ENCODE data around the gene TCERG1.

TCERG1 gene

DNA sequence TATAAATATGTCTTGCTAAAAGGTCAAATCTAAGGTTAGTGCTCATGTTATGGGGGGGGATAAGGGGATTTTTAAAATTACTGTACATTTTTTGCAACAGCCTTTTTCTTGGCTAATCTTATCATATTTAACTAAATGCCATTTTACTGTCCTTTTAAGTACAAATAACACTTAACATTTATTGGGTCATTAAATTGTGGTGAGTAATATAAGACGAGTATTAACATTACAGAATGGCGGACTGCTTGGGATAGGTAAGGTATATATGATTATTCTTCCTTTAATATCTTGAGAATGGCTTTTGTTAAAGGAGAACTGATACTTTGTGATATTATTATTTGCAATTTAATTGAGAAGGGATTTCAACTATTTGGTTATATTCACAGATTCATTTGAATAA is 35.6 kb downstream of the TCERG1 start:
- no peak for DNase-seq (ENCODE audit: low read depth)
- no peak overlapping the region for H3K4me3 ChIP-seq (ENCODE audit: control insufficient read depth, low read depth, low read length)
- TF ChIP-seq, protein P1, sequence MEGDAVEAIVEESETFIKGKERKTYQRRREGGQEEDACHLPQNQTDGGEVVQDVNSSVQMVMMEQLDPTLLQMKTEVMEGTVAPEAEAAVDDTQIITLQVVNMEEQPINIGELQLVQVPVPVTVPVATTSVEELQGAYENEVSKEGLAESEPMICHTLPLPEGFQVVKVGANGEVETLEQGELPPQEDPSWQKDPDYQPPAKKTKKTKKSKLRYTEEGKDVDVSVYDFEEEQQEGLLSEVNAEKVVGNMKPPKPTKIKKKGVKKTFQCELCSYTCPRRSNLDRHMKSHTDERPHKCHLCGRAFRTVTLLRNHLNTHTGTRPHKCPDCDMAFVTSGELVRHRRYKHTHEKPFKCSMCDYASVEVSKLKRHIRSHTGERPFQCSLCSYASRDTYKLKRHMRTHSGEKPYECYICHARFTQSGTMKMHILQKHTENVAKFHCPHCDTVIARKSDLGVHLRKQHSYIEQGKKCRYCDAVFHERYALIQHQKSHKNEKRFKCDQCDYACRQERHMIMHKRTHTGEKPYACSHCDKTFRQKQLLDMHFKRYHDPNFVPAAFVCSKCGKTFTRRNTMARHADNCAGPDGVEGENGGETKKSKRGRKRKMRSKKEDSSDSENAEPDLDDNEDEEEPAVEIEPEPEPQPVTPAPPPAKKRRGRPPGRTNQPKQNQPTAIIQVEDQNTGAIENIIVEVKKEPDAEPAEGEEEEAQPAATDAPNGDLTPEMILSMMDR (conservative IDR thresholded peaks at IDR 0.05; ENCODE audit: control insufficient read depth, insufficient read depth, low read depth, low read length) = no peak

DNA sequence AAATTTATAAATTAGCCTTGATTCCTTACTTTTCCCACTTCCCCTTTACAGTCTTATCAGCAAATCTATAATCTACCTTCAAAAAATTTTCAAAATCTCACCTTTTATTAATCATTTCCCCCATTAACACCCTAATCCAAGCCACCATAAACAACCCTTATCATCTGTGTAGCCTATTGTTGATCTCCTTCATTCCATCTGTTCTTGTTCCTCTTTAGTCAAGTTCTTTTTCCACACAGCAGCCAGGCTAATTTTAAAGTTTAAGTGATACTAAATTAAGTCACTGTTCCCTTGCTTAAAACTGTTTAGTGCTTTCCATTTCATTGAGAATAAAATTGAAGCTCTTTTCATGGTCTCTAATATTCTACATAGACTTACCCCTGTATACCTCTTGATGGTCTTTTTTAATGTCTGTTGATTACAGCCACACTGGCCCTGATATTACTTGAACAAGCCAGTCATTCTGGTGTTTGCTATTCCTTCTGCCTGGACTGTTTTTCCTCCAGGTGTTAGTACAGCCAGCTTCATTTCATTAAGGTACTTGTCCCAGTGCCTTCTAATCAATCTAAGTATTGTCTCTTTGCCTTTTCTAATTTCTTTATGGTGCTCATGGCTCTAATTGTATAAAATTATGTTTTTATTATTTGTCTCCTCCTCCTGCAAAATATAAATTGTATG is 37.7 kb downstream of the TCERG1 start:
- TF ChIP-seq, protein P1 (conservative IDR thresholded peaks at IDR 0.05; ENCODE audit: control insufficient read depth, insufficient read depth, low read depth, low read length) = no peak
- no peak overlapping the region for H3K4me3 ChIP-seq (ENCODE audit: control insufficient read depth, low read depth, low read length)
- DNase-seq (ENCODE audit: low read depth) = no peak

DNA sequence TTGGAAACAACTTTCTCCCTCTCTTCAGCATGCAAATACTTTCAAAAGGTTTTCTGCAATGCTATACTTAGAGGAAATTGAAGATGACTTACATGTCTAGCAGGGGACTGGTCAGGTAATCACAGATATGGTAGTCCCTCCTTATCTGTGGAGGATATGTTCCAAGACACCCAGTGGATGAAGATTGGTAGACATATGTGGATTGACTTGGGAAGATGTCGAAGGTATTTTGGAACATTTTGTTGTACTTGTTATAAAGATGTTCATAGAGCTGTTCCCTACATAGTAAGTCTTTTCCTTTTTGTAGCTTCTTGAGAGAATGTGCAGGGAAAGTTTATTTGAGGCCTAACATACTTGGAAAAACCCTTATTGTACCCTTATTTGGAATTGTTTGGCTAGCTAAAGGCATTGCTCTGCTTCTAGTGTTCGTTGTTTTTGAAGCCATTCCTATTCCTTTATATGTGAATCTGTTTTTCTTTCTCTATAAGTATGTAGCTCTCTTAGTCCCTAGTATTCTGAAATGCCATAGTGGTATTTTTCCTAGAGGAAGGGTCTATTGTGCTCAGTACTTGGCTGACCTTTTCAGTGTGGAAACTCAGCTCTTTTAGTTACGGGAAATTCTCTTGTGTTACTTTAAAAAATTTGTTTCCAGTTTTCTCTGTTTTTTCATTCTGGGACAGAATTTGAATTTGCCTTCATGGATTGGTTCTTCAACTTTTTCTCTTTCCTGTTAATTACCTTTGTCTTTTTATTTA is 43.1 kb downstream of the TCERG1 start:
- DNase-seq (ENCODE audit: low read depth) = no peak
- TF ChIP-seq, protein P1 (conservative IDR thresholded peaks at IDR 0.05; ENCODE audit: control insufficient read depth, insufficient read depth, low read depth, low read length) = no peak
- H3K4me3 ChIP-seq (ENCODE audit: control insufficient read depth, low read depth, low read length) = no peak overlapping the region

DNA sequence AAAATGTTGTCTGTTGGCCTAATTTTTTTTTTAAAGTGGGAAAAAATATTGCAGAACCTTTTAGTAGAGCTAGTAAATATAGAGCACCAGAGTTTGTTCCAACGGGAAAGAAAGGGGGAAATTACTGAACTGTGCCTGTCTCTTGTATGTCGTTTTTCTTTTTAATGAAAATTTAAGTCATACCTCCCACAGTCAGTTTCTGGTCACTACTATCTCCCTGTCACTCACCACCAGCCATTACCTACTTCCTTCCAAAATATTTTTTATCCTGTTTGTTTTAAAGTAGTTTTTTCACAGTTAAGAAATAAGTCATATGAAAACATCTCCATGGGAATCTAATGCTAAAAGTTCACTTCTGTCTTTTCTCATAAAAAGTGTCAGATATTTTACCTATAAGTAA is 47.5 kb downstream of the TCERG1 start:
- TF ChIP-seq, protein P1 (conservative IDR thresholded peaks at IDR 0.05; ENCODE audit: control insufficient read depth, insufficient read depth, low read depth, low read length) = no peak
- no peak for DNase-seq (ENCODE audit: low read depth)
- H3K4me3 ChIP-seq (ENCODE audit: control insufficient read depth, low read depth, low read length) = no peak overlapping the region

DNA sequence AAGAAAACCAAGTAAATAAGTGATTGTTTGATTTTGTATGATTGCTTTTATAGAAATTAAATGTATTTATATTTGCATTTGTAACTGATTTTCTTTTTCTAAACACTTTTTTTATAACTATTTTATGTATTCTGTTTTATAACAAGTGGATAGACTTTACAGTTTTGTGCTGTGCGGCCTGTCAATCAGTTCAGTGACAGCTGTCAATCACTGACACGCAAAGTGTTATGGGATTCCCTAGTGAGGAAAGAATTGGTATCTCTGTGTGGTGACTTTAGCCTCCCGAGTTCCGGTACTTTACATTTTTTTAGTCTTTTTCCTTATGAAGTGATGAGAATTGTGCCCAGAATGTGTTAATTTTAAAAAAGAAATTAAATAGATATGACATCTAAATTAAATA is 52.5 kb downstream of the TCERG1 start:
- H3K4me3 ChIP-seq (ENCODE audit: control insufficient read depth, low read depth, low read length) = no peak overlapping the region
- TF ChIP-seq, protein P1 (conservative IDR thresholded peaks at IDR 0.05; ENCODE audit: control insufficient read depth, insufficient read depth, low read depth, low read length) = no peak
- no peak for DNase-seq (ENCODE audit: low read depth)

DNA sequence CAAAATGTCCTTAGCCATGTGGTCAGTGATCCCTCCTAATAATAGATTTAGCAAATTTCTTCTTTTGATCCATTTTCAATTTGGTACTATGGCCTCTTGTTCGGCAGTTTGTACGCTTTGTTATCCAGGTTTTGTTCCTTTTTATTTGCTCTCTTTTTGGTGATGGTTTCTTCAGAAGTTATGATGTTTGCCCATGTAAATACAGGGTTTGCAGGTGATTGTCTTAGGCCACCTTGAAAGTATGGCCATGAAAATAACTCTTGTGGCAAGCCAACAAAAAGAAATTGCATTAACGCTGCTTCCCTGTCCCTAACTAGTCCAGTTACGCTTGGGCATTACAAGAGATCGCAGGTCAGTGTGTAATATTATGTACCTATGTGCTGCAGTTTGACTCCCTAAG is 60.3 kb downstream of the TCERG1 start:
- TF ChIP-seq, protein P1 (conservative IDR thresholded peaks at IDR 0.05; ENCODE audit: control insufficient read depth, insufficient read depth, low read depth, low read length) = no peak
- no peak overlapping the region for H3K4me3 ChIP-seq (ENCODE audit: control insufficient read depth, low read depth, low read length)
- no peak for DNase-seq (ENCODE audit: low read depth)
